PC-9 (cell line): ENCODE results near the gene DPYD.

Source experiments
- EZH2 ChIP-seq: fragments of 200-600 bp; sonication (generic); IDR thresholded peaks from 2 replicates; pipeline ENCODE4 v1.8.0; 2017; ENCODE audit warnings: antibody characterized with exemption, low read depth
- TF ChIP-seq, protein P1 (sequence below): fragments of 200-600 bp; sonication (generic); conservative IDR thresholded peaks from 2 replicates; pipeline ENCODE4 v1.6.1; 2017; ENCODE audit warnings: mixed run types, antibody characterized with exemption, mild to moderate bottlenecking, moderate library complexity

DNA sequence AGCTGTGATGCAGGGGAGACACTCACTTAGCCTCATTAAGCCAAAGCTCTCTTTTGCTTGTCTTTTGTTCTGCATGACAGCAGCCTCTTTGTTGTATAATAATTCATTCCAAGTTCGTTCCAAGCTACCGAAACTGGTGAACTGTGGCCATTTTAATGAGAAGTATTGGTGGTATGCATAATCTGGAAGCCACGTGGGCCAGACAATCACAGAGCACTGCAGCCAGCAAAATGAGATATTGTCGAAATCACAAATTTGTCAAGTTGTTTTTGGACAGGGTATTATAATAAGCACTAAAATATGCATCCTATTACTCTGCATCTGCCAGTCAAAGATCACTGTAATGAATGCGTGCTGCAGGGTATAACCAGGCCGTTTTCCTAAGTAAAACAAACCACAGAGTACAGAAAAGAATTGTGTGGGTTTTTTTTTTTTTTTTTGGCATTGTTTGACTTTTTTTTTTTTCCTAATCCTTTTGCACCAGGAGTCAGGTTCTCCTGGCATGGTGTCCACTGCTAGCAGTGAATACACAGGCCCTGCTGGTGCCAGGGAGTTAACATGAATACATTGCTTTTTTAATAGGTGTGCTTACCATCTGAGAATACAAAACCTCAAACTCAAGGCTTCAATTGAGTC, 775.4 kb downstream of the DPYD start:
- TF ChIP-seq, protein P1, sequence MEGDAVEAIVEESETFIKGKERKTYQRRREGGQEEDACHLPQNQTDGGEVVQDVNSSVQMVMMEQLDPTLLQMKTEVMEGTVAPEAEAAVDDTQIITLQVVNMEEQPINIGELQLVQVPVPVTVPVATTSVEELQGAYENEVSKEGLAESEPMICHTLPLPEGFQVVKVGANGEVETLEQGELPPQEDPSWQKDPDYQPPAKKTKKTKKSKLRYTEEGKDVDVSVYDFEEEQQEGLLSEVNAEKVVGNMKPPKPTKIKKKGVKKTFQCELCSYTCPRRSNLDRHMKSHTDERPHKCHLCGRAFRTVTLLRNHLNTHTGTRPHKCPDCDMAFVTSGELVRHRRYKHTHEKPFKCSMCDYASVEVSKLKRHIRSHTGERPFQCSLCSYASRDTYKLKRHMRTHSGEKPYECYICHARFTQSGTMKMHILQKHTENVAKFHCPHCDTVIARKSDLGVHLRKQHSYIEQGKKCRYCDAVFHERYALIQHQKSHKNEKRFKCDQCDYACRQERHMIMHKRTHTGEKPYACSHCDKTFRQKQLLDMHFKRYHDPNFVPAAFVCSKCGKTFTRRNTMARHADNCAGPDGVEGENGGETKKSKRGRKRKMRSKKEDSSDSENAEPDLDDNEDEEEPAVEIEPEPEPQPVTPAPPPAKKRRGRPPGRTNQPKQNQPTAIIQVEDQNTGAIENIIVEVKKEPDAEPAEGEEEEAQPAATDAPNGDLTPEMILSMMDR, result no peak
- TF ChIP-seq EZH2, result no peak
